AG04450 (cell line): ENCODE results near the gene MRAP. TPM values are rescaled to one million over a fixed set of nuclear protein-coding genes. Genes with fewer than 3 reads are reported as not detected.

ENCODE experiments used
- CTCF ChIA-PET: fragments of 300-600, 350-600 bp; formaldehyde crosslinking; extraction: SDS; loops from one replicate; lab custom pipeline; 2022; ENCODE audit warnings: antibody characterized with exemption, inconsistent platforms; lab: Charles Lee
- POLR2A ChIA-PET: fragments of 350-600 bp; formaldehyde crosslinking; extraction: SDS; loops from one replicate; lab custom pipeline; 2021; ENCODE audit warnings: antibody characterized with exemption, inconsistent platforms; lab: Yijun Ruan, JAX
- DNase-seq: peaks from one replicate; pipeline ENCODE4 v3.0.0-alpha.2; 2011; ENCODE audit warnings: low read depth, low spot score
- H3K27ac ChIP-seq: one replicate; pipeline ENCODE4 v1.5.1; 2012; ENCODE audit warnings: low read depth, low read length, control low read depth
- H3K27me3 ChIP-seq: one replicate; pipeline ENCODE4 v1.6.0; 2012; ENCODE audit warnings: low read length; ENCODE audit not compliant: control insufficient read depth, insufficient read depth
- H3K4me3 ChIP-seq: 2 replicates; pipeline ENCODE4 v1.5.1; 2011; ENCODE audit warnings: mild to moderate bottlenecking, low read depth, low read length, control low read depth
- H3K9me3 ChIP-seq: 2 replicates; pipeline ENCODE4 v1.5.1; 2012; ENCODE audit warnings: low read length; ENCODE audit not compliant: control insufficient read depth, insufficient read depth
- CTCF ChIP-seq: IDR thresholded peaks from 2 replicates; pipeline ENCODE4 v1.5.1; 2011; ENCODE audit warnings: low read depth, low read length, control low read depth, inconsistent platforms
- polyA plus RNA-seq: library from polyadenylated mRNA; depleted of rRNA; stranded (reverse); fragments of >200 nt; gene quantifications from 2 replicates; pipeline ENCODE4 v1.2.3, GENCODE V29; 2011

Gene MRAP
- polyA plus RNA-seq, 1 experiment = not detected

GRCh38 chr21:32340863-32341848 lies 42.5 kb downstream of the MRAP start:
- Histone ChIP-seq H3K27me3 (no peaks in the 10 kb centered on the region), H3K4me3 (no peak overlapping the region), H3K27ac (no peak overlapping the region), H3K9me3 (peaks cover 14% of the 10 kb centered on the region)
- TF ChIP-seq CTCF = no peak
- CTCF ChIA-PET = interaction anchor here (0.6 to 2.4 kb wide), 2 partner anchors 260 to 1161 kb away, joined by 3 to 7 read pairs; no protein-coding TSS in a partner anchor
- no peak for DNase-seq
- POLR2A ChIA-PET = no interaction called here

GRCh38 chr21:32346951-32347350 lies 48.3 kb downstream of the MRAP start:
- TF ChIP-seq CTCF = no peak

GRCh38 chr21:32347351-32347750 lies 48.7 kb downstream of the MRAP start:
- Histone ChIP-seq H3K4me3 (no peak overlapping the region), H3K9me3 (peaks cover 21% of the 10 kb centered on the region), H3K27me3 (no peaks in the 10 kb centered on the region), H3K27ac (no peak overlapping the region)
- TF ChIP-seq CTCF = no peak
- POLR2A ChIA-PET = no interaction called here
- CTCF ChIA-PET = interaction anchor here (0.6 kb wide), 1 partner anchor 55 kb away, joined by 3 read pairs; no protein-coding TSS in a partner anchor
- DNase-seq = no peak

More at GRCh38 chr21:32346951-32347350, 48.3 kb downstream of the MRAP start:
- DNase-seq = no peak
- H3K27ac ChIP-seq = no peak overlapping the region
- H3K4me3 ChIP-seq = no peak overlapping the region
- ChIA-PET CTCF (interaction anchor here (0.6 kb wide), 1 partner anchor 55 kb away, joined by 3 read pairs; no protein-coding TSS in a partner anchor), POLR2A (no interaction called here)
- no peaks in the 10 kb centered on the region for H3K27me3 ChIP-seq
- H3K9me3 ChIP-seq = peaks cover 21% of the 10 kb centered on the region

GRCh38 chr21:32347977-32348376 lies 49.3 kb downstream of the MRAP start:
- TF ChIP-seq CTCF = no peak
- Histone ChIP-seq H3K27ac (no peak overlapping the region), H3K27me3 (no peaks in the 10 kb centered on the region), H3K9me3 (peaks cover 21% of the 10 kb centered on the region), H3K4me3 (no peak overlapping the region)
- ChIA-PET POLR2A (no interaction called here), CTCF (interaction anchor here (1.3 kb wide), 1 partner anchor 253 kb away, joined by 3 read pairs; no protein-coding TSS in a partner anchor)
- no peak for DNase-seq
